ENCODE data around the gene ANKRD29. TPM values are rescaled to one million over a fixed set of nuclear protein-coding genes. Genes with fewer than 3 reads are reported as not detected.

ANKRD29 gene
- total and polyA plus RNA-seq, 2 donors (not counting 3 experiments of a cell fraction or from before 2014, with no cell fraction given): 0.03 to 2.6 TPM

DNA sequence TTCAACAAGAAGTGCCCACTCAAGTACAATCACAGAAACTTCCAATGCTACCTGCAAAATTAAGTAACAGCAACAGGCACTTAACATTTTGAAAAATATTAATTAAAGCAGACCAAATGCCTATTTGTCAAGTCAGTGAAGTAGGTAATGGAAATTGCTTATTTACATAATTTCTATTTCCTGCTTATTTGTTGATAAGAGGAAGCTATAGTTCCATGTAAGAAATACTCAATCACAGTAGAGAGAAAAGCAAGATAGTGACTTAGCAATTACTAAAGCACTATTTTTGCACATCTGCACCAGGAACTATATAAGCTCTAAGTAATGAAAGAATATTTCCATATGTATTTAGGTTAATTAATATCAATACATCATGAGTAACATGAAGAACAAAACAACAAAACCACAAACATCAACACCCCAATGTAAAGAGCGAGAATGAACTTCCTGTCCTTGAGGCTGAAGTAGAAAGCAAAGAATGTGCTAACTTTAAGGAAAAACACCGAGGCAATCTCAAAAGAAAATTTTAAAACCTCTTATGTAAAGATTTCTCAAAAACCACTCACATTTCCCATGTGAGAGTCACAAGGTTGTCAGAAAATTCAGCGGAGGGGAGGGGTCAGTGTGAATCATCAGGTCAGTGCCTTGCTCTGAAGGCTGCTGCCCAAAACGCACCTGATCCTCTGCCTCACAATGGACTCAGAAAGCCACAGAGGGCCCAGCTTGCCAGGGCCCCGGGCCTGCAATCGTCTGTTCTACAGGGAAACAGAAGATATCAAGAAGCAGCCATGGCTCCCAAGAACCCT is 88.9 kb downstream of the ANKRD29 start:
- no peaks in the 10 kb centered on the region for H3K9me1 ChIP-seq (replicated peaks; ENCODE audit: control insufficient read depth, extremely low read depth, insufficient read depth, low read length)
- H3K4me2 ChIP-seq (ENCODE audit: insufficient read depth, low read length): no peak overlapping the region
- no peak overlapping the region for H3K4me3 ChIP-seq (replicated peaks in 1 of 3; ENCODE audit: insufficient read depth in 1 of 3, low read depth in 1 of 3, low read length in 3 of 3)
- no TSS peak for BruUV-seq (replicated peaks)
- ChIA-PET POLR2A (no interaction called here), CTCF (interaction anchor here (1.1 kb wide), 1 partner anchor 12 kb away, joined by 3 read pairs; no protein-coding TSS in a partner anchor)
- H3K36me3 ChIP-seq (ENCODE audit: control insufficient read depth in 2 of 2, extremely low read depth in 1 of 2, insufficient read depth in 2 of 2, low read length in 2 of 2): peaks cover 0 to 3% of the 10 kb centered on the region in 2 experiments
- no peaks in the 10 kb centered on the region for H4K20me1 ChIP-seq (replicated peaks; ENCODE audit: control insufficient read depth, extremely low read depth, insufficient read depth, low read length)
- intact Hi-C loops (cut with micrococcal nuclease): no loop called here
- dilution Hi-C loops (cut with MboI; ENCODE audit: extremely low pct_ligation_motif_present, low sequenced_read_pairs): no loop called here
- TF ChIP-seq, protein P1, sequence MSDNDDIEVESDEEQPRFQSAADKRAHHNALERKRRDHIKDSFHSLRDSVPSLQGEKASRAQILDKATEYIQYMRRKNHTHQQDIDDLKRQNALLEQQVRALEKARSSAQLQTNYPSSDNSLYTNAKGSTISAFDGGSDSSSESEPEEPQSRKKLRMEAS (IDR thresholded peaks at IDR 0.05; ENCODE audit: insufficient read depth, insufficient read length): no peak
- no peak for TF ChIP-seq MYC (IDR thresholded peaks at IDR 0.05; ENCODE audit: low read depth, low read length)
- TF ChIP-seq POLR2AphosphoS5 (IDR thresholded peaks at IDR 0.05; ENCODE audit: insufficient read depth, low read depth, low read length): no peak
- TF ChIP-seq, protein P2, sequence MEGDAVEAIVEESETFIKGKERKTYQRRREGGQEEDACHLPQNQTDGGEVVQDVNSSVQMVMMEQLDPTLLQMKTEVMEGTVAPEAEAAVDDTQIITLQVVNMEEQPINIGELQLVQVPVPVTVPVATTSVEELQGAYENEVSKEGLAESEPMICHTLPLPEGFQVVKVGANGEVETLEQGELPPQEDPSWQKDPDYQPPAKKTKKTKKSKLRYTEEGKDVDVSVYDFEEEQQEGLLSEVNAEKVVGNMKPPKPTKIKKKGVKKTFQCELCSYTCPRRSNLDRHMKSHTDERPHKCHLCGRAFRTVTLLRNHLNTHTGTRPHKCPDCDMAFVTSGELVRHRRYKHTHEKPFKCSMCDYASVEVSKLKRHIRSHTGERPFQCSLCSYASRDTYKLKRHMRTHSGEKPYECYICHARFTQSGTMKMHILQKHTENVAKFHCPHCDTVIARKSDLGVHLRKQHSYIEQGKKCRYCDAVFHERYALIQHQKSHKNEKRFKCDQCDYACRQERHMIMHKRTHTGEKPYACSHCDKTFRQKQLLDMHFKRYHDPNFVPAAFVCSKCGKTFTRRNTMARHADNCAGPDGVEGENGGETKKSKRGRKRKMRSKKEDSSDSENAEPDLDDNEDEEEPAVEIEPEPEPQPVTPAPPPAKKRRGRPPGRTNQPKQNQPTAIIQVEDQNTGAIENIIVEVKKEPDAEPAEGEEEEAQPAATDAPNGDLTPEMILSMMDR (IDR thresholded peaks at IDR 0.05; ENCODE audit: extremely low read depth in 1 of 2, insufficient read depth in 1 of 2, low read depth in 1 of 2, low read length in 2 of 2): no peak
- TF ChIP-seq EZH2 (IDR thresholded peaks at IDR 0.05; ENCODE audit: borderline replicate concordance, low read depth, low read length, severe bottlenecking): no peak
- TF ChIP-seq FOS (IDR thresholded peaks at IDR 0.05; ENCODE audit: borderline replicate concordance, insufficient read depth, low read length): no peak
- no peak for TF ChIP-seq POLR2A (IDR thresholded peaks at IDR 0.05; ENCODE audit: low read depth, low read length)
- no peak for TF ChIP-seq GATA2 (IDR thresholded peaks at IDR 0.05; ENCODE audit: insufficient read depth, insufficient read length, low read depth, low read length)
- no peak for TF ChIP-seq JUN (IDR thresholded peaks at IDR 0.05; ENCODE audit: borderline replicate concordance, insufficient read depth, insufficient read length, low read depth)
- no peak overlapping the region for H2AFZ ChIP-seq (ENCODE audit: low read depth, low read length)
- H3K4me1 ChIP-seq (ENCODE audit: control insufficient read depth, extremely low read depth, insufficient read depth, low read length): peaks cover 12% of the 10 kb centered on the region
- H3K27ac ChIP-seq (ENCODE audit: insufficient read depth, low read depth, low read length): no peak overlapping the region
- FAIRE-seq (no peak), DNase-seq (ENCODE audit: low read depth, low spot score) (peak; percentile 25)
- peaks cover 30% of the 10 kb centered on the region for H3K79me2 ChIP-seq (ENCODE audit: control insufficient read depth, insufficient read depth, low read length)
- H3K9ac ChIP-seq (replicated peaks; ENCODE audit: extremely low read depth, insufficient read depth, low read length): no peak overlapping the region
- H3K27me3 ChIP-seq (ENCODE audit: control insufficient read depth in 2 of 2, insufficient read depth in 2 of 2, low read length in 2 of 2): no peaks in the 10 kb centered on the region
- H3K9me3 ChIP-seq (replicated peaks; ENCODE audit: control insufficient read depth, insufficient read depth, low read length): no peaks in the 10 kb centered on the region
